GM12873 (cell line): ENCODE results near the gene UQCRC1.

Experiments
- TF ChIP-seq, protein P1 (sequence below): IDR thresholded peaks from 2 replicates; pipeline ENCODE4 v1.5.1; 2012; ENCODE audit warnings: low read depth, mild to moderate bottlenecking, moderate library complexity, low read length, control low read depth; ENCODE audit not compliant: insufficient read depth; ENCODE audit errors: missing control alignments

Gene UQCRC1

DNA sequence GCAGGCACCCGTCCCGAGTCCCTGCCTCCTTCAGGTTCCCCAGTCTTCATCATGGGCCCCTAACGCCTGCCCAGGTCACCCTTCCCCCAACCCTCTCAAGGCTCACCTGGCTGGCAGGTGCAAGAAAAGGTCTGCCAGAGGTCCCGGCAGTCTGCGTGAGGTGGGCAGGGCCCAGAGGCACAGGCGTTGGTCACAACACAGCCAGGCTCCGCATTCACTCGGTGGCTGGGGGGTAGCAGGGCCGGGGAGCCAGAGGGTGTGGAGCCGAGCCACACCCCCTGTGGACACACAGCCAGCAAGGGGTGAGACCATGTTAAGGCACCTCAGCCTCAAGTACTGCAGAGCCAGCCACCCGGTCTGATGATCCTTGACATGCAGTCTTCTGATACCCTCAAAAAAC, 42.3 kb upstream of the UQCRC1 start:
- TF ChIP-seq, protein P1, sequence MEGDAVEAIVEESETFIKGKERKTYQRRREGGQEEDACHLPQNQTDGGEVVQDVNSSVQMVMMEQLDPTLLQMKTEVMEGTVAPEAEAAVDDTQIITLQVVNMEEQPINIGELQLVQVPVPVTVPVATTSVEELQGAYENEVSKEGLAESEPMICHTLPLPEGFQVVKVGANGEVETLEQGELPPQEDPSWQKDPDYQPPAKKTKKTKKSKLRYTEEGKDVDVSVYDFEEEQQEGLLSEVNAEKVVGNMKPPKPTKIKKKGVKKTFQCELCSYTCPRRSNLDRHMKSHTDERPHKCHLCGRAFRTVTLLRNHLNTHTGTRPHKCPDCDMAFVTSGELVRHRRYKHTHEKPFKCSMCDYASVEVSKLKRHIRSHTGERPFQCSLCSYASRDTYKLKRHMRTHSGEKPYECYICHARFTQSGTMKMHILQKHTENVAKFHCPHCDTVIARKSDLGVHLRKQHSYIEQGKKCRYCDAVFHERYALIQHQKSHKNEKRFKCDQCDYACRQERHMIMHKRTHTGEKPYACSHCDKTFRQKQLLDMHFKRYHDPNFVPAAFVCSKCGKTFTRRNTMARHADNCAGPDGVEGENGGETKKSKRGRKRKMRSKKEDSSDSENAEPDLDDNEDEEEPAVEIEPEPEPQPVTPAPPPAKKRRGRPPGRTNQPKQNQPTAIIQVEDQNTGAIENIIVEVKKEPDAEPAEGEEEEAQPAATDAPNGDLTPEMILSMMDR = no peak

DNA sequence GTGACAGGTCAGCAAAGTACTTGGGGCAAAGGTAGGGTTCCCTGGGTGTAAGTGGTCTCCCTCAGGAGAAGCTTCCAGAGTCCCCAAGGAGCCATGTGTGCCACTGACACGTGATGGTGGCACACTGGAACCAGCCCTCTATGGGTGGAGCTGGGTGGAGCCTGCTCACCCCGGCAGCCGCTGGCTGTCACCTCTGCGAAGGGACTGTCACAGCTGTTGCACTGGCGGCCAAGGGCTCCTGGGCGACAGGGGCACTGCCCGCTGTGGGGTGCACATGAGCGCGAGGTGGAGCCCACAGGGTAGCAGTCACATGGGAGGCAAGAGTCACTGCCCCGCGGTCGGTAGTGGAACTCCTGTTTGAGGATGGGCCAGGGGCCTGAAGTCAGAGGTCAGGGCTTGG, 41.3 kb upstream of the UQCRC1 start:
- TF ChIP-seq, protein P1 = no peak

DNA sequence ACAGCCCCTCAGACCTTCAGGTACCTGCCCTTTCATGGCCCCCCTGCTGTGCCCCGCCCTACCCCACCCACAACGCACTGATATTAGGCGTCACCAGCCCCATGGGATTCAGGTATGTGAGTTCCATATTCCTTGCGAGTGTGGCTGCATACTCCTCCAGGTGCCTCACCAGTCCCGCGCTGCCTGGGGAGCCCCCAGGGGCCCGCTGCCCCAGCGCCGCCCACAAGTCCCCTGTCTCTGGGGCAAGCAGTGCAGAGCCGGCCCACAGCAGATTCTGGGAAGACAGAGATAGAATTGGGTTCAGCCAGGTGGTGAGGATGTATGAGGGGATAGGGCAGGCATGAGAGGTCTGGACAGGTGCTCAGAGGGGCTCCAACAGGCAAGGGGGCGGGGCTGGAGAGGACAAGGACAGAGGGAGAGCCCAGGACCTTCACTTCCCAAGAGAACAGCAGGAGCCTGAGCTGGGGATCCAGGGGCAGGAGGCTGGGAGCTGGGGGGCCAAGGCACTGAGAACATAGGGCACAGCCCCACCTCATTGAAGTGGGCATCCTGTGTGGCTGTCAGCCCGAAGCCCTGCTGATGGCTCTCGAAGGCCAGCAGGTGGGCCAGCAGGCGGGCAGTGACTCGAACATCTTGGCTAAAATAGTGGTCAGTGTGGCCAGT, 38.9 kb upstream of the UQCRC1 start:
- TF ChIP-seq, protein P1 = no peak

DNA sequence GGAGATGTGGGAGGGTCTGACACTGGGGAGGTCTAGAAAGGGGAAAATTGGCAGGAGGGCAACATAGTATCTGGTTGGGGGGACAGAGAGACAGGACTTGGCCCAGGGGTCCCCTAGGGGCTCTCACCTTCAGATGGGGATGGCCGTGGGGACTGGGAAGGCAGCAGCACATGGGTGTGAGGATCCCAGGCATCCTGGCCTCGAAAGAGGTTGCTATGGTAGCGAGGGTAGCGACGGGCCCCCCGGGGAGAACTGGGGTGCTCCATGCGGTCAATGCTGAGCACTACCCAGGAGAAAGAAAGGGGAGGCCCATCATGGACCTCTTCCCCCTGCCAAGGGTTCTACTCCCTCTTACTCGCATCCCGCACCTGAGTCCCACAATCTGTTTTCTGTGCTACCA, 38.3 kb upstream of the UQCRC1 start:
- TF ChIP-seq, protein P1 = no peak

DNA sequence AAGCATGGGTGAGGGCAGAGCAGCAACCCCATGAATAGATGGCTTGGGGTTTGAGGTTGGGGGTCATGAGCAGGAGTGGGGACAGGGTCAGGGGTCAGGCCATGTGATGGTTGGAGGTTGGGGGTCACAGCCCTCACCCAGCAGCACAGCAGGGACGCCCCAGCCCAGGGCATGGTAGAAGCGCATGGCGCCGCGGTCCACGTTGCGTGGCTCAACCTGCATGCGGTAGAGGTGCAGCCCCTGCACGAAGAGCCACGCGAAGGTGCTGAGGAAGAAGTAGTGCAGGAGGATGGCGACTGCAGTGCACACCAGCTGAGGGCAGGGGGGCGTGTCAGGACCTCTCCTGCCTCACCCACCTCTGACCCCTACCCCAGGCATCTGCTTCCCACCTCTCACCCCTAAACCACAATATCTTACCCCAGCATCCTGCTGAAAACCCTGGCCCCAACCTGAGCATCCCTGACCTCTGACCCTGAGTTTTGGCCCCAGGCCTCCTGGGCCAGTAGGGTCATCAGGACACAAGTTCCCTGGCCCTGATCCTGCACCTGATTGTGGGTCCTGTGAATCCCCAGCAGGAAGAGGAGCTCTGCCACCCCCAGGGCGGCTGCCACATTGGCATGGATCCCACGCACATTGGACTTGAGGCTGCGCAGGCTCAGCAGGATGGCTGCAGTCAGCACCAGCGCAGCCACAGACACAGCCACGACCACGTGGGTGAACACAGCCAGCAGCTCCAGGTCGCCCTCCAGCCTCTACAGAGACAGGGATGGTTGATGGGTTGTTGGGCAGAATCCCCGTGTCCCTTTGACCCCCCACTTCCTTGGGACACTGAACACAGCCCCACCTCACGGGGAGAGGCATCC, 35.7 kb upstream of the UQCRC1 start:
- TF ChIP-seq, protein P1 = no peak

DNA sequence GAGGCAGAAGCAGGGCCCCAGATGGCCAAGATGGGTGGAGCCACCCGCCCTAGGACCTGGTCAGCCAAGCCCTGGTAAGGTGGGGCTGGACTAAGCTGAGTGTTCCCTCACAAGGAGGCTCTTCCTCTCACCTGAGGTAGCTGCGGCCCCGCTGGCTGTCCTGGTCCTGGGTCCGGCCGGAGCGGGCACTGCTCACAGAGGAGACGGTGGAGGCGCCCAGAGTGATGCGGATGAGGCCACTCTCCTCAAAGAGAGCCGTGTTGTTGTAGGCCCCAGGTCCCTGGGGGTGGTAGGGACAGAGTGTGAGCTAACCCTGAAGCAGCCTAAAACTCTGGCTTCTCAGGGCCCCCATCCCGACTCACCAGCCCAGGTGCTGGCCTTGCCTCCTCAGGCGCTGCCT, 33.2 kb upstream of the UQCRC1 start:
- TF ChIP-seq, protein P1 = no peak

DNA sequence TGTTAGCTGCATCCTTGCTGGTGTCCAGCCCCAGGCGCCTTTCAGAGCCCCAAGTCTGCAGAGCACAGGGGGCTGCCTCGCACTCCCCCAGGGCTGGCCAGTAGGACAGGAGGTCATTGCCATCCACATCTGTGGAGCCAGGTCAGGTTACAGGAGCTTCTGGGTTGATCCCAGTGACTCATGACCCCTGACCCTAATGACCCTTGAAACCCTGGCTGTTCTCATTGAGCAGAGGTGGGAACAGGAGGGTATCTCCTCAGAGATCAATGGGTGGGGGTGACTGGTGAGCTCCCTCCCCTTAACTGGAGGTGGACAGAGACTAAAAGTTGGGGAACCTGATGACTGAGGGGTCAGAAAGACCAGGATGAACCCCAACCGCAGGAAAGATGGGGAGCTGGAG, 31.9 kb upstream of the UQCRC1 start:
- TF ChIP-seq, protein P1 = no peak
